K562 (cell line): Measurements from ENCODE around the gene PPM1G. TPM values are rescaled to one million over a fixed set of nuclear protein-coding genes. Genes with fewer than 3 reads are reported as not detected.

Source experiments
- PHF20 ChIP-seq: fragments of 450-650 bp; IDR thresholded peaks from 2 replicates; pipeline ENCODE4 v1.6.1; 2018; ENCODE audit not compliant: partially characterized antibody
- PRMT5 ChIP-seq: sonication (generic); formaldehyde crosslinking; IDR thresholded peaks from 2 replicates; pipeline ENCODE4 v1.5.0; 2020; ENCODE audit warnings: missing genetic modification reagents
- SNRNP70 ChIP-seq: fragments of 200-400 bp; formaldehyde crosslinking; optimal IDR thresholded peaks from 2 replicates; pipeline ENCODE3; 2017; ENCODE audit warnings: low read depth, low read length
- ZNF124 ChIP-seq: sonication (generic); formaldehyde crosslinking; IDR thresholded peaks from 2 replicates; pipeline ENCODE4 v1.8.1; 2022; ENCODE audit warnings: missing genetic modification reagents
- ZNF274 ChIP-seq: IDR thresholded peaks from 2 replicates; pipeline ENCODE4 v1.6.1; 2011; ENCODE audit warnings: low read depth, mild to moderate bottlenecking, low read length, moderate library complexity, borderline replicate concordance
- ZNF354B ChIP-seq: fragments of 250-450 bp; sonication (Bioruptor Pico); IDR thresholded peaks from 2 replicates; pipeline ENCODE4 v1.4.0; 2020
- ZNF780A ChIP-seq: fragments of 250-450 bp; sonication (Bioruptor Pico); IDR thresholded peaks from 2 replicates; pipeline ENCODE4 v1.5.0; 2021; ENCODE audit warnings: mild to moderate bottlenecking
- polyA plus RNA-seq, 8 experiments: library from polyadenylated mRNA; depleted of rRNA in 4 of 8; stranded (reverse) in 5 of 8; unstranded in 3 of 8; fragments of >200 nt; fragmentation: Nextera tagmentation in 2 of 8; fragmentation: Illumina TruSeq in 1 of 8; extraction: Ambion mirVana in 2 of 8; extraction: Trizol in 1 of 8; gene quantifications; 2 replicates each; pipeline versions ENCODE4 v1.2.1 to v1.2.3, GENCODE V29; 2011 to 2014; ENCODE audit warnings: inconsistent platforms in 1 of 8, missing spikeins in 1 of 8
- total RNA-seq, 7 experiments: library from RNA; depleted of rRNA in 6 of 7; stranded (reverse); fragments of >200 nt in 6 of 7; fragmentation: Illumina TruSeq in 2 of 7; extraction: Trizol in 2 of 7; gene quantifications; 2 replicates each; pipeline versions ENCODE4 v1.2.1 to v1.2.3, GENCODE V29; 2011 to 2021; ENCODE audit warnings: low replicate concordance in 1 of 7
- TF ChIP-seq, protein P1 (sequence below), 2 experiments: fragments of 450-650 bp; IDR thresholded peaks; 2 replicates each; pipeline ENCODE4 v1.6.1; 2016; ENCODE audit warnings: mild to moderate bottlenecking in 2 of 2, borderline replicate concordance in 1 of 2, low read depth in 1 of 2, moderate library complexity in 1 of 2
- TF ChIP-seq, protein P2 (sequence below): fragments of 250-450 bp; sonication (Bioruptor Pico); IDR thresholded peaks from 2 replicates; pipeline ENCODE4 v1.5.0; 2021
- TF ChIP-seq, protein P3 (sequence below): fragments of 250-450 bp; sonication (Bioruptor Pico); IDR thresholded peaks from 2 replicates; pipeline ENCODE4 v1.8.0; 2021; ENCODE audit warnings: moderate library complexity, mild to moderate bottlenecking, inconsistent platforms
- TF ChIP-seq, protein P4 (sequence below): sonication (generic); formaldehyde crosslinking; IDR thresholded peaks from 2 replicates; pipeline ENCODE4 v1.8.0; 2023; ENCODE audit warnings: mild to moderate bottlenecking, missing genetic modification reagents
- TF ChIP-seq, protein P5 (sequence below): fragments of 450-650 bp; IDR thresholded peaks from 2 replicates; pipeline ENCODE4 v1.6.1; 2016; ENCODE audit warnings: missing biosample characterization, missing genetic modification characterization

Gene PPM1G
- total and polyA plus RNA-seq, 9 of the 15 experiments (the other 6 are each of a cell fraction or from before 2014, with no cell fraction given) = 61.7 to 230 (median 153) TPM

DNA sequence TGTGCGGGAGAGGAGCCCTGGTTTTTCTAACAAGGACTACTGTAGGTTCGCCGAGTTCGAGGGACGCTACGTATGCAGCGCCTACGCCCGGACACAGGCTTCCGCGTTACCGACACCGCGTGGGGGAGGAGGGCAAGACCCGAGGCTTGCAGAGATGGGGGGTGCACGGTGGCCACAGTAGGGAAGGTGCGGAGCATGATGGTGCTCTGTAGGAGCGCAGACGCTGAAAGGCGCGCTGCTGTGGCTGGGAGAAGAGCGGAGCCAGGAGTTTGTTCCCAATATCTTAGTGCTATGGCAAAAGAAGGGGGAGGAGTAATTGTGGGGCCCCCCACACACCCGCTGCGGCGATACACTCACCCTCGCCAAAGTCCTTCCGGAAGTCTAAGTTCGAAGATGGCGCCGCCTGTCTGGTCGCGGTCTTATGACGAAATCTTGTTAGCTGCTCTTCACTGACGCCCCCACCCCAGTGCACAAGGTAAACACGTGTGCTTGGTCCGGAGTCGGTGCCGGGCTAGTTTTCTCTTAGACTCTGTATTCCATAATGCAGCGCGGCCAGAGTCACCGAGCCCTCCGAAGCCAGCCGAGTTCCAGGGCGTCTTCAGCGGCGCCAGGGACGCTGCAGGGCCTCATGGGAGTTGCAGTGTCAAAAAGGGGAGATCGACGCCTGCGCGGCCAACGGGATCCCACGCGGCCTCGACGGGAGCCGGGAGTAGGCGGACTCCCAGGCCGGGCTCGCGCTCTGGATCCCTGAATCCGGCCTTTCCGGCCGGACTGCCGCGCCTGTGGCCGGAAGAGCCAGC, 52.8 kb downstream of the PPM1G start, which contains the start of gene GTF3C2 (continued):
- TF ChIP-seq, protein P1, sequence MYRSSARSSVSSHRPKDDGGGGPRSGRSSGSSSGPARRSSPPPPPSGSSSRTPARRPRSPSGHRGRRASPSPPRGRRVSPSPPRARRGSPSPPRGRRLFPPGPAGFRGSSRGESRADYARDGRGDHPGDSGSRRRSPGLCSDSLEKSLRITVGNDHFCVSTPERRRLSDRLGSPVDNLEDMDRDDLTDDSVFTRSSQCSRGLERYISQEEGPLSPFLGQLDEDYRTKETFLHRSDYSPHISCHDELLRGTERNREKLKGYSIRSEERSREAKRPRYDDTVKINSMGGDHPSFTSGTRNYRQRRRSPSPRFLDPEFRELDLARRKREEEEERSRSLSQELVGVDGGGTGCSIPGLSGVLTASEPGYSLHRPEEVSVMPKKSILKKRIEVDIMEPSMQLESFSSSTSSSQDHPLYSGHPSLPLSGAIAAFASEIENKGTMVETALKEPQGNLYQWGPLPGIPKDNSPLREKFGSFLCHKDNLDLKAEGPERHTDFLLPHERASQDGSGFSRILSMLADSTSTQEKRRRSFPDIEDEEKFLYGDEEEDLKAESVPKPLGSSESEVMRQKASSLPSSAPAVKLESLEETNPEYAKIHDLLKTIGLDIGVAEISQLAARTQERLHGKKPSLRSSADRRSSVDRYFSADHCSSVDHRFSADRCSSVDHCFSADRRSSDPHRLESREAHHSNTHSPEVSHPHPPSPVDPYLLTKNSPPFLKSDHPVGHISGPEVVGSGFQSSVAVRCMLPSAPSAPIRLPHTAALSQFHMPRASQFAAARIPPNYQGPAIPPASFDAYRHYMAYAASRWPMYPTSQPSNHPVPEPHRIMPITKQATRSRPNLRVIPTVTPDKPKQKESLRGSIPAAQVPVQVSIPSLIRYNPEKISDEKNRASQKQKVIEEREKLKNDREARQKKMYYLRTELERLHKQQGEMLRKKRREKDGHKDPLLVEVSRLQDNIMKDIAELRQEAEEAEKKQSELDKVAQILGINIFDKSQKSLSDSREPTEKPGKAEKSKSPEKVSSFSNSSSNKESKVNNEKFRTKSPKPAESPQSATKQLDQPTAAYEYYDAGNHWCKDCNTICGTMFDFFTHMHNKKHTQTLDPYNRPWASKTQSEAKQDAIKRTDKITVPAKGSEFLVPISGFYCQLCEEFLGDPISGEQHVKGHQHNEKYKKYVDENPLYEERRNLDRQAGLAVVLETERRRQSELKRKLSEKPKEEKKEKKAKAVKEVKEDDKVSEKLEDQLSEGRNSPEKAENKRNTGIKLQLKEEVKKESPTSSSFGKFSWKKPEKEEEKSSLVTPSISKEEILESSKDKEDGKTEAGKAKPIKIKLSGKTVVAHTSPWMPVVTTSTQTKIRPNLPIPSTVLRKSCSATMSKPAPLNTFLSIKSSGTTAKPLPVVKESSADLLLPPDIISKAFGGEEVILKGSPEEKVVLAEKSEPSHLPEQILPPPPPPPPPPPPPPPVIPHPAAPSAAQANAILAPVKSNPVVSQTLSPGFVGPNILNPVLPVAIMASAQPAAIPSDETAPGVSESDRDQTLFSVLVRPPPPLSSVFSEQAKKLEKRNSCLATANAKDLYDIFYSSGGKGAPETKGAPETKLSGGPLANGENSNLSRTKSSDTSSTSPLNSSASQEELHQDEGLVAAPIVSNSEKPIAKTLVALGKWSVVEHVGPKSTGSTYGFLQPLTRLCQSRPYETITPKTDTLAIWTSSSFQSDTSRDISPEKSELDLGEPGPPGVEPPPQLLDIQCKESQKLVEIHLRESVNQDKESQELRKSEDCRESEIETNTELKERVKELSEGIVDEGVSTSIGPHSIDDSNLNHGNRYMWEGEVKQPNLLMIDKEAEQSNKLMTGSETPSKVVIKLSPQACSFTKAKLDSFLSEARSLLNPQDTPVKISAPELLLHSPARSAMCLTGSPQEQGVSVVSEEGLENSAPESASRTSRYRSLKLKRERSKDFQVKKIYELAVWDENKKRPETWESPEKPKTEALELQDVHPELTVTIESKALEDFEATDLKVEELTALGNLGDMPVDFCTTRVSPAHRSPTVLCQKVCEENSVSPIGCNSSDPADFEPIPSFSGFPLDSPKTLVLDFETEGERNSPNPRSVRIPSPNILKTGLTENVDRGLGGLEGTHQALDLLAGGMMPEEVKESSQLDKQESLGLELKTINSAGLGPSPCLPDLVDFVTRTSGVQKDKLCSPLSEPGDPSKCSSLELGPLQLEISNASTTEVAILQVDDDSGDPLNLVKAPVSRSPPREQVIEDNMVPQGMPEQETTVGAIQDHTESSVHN (IDR thresholded peaks at IDR 0.05; ENCODE audit: borderline replicate concordance in 1 of 2, low read depth in 1 of 2) = no peak
- TF ChIP-seq ZNF354B (CRISPR knock-in tag) = no peak
- no peak for TF ChIP-seq ZNF274
- TF ChIP-seq, protein P2, sequence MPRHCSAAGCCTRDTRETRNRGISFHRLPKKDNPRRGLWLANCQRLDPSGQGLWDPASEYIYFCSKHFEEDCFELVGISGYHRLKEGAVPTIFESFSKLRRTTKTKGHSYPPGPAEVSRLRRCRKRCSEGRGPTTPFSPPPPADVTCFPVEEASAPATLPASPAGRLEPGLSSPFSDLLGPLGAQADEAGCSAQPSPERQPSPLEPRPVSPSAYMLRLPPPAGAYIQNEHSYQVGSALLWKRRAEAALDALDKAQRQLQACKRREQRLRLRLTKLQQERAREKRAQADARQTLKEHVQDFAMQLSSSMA (CRISPR knock-in tag) = 0 out of 2 replicates have a peak, but pooled peaks have one; percentile 10
- 0 out of 2 replicates have a peak, but pooled peaks have one; percentile 61 for TF ChIP-seq PRMT5
- no peak for TF ChIP-seq SNRNP70
- TF ChIP-seq, protein P3, sequence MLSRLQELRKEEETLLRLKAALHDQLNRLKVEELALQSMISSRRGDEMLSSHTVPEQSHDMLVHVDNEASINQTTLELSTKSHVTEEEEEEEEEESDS = no peak
- no peak for TF ChIP-seq ZNF780A (CRISPR knock-in tag)
- no peak for TF ChIP-seq ZNF124 (CRISPR knock-in tag)
- TF ChIP-seq, protein P4, sequence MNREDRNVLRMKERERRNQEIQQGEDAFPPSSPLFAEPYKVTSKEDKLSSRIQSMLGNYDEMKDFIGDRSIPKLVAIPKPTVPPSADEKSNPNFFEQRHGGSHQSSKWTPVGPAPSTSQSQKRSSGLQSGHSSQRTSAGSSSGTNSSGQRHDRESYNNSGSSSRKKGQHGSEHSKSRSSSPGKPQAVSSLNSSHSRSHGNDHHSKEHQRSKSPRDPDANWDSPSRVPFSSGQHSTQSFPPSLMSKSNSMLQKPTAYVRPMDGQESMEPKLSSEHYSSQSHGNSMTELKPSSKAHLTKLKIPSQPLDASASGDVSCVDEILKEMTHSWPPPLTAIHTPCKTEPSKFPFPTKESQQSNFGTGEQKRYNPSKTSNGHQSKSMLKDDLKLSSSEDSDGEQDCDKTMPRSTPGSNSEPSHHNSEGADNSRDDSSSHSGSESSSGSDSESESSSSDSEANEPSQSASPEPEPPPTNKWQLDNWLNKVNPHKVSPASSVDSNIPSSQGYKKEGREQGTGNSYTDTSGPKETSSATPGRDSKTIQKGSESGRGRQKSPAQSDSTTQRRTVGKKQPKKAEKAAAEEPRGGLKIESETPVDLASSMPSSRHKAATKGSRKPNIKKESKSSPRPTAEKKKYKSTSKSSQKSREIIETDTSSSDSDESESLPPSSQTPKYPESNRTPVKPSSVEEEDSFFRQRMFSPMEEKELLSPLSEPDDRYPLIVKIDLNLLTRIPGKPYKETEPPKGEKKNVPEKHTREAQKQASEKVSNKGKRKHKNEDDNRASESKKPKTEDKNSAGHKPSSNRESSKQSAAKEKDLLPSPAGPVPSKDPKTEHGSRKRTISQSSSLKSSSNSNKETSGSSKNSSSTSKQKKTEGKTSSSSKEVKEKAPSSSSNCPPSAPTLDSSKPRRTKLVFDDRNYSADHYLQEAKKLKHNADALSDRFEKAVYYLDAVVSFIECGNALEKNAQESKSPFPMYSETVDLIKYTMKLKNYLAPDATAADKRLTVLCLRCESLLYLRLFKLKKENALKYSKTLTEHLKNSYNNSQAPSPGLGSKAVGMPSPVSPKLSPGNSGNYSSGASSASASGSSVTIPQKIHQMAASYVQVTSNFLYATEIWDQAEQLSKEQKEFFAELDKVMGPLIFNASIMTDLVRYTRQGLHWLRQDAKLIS = peak; percentile 82
- peak; percentile 92 for TF ChIP-seq PHF20
- TF ChIP-seq, protein P5, sequence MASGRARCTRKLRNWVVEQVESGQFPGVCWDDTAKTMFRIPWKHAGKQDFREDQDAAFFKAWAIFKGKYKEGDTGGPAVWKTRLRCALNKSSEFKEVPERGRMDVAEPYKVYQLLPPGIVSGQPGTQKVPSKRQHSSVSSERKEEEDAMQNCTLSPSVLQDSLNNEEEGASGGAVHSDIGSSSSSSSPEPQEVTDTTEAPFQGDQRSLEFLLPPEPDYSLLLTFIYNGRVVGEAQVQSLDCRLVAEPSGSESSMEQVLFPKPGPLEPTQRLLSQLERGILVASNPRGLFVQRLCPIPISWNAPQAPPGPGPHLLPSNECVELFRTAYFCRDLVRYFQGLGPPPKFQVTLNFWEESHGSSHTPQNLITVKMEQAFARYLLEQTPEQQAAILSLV (tag) = no peak
